MCF 10A (cell line): ENCODE data around the gene ENPEP. TPM values are rescaled to one million over a fixed set of nuclear protein-coding genes. Genes with fewer than 3 reads are reported as not detected.

Experiments
- BruUV-seq: library from RNA; stranded (reverse); fragments of 400-500 nt; replicated peaks from 2 replicates; lab custom pipeline; 2021; lab: Mats Ljungman, UMichigan
- CTCF ChIA-PET: fragments of 300-600 bp; sonication (Branson Sonifier 250); formaldehyde crosslinking; extraction: SDS; loops from one replicate; lab custom pipeline; 2021; ENCODE audit warnings: antibody characterized with exemption, inconsistent platforms; lab: Yijun Ruan, JAX
- POLR2A ChIA-PET: fragments of 300-600, 350-650 bp; sonication (Branson Sonifier 250); formaldehyde crosslinking; extraction: SDS; loops from one replicate; lab custom pipeline; 2020; ENCODE audit warnings: antibody characterized with exemption, inconsistent platforms; lab: Yijun Ruan, JAX
- DNase-seq: peaks from one replicate; pipeline ENCODE4 v3.0.0-alpha.2; 2018; ENCODE audit not compliant: unreplicated experiment
- H3K27ac Mint-ChIP-seq: one replicate; pipeline ENCODE4 v1.8.0; 2022; ENCODE audit warnings: mild to moderate bottlenecking, low read depth, mixed read lengths; ENCODE audit not compliant: unreplicated experiment
- H3K27me3 Mint-ChIP-seq: one replicate; pipeline ENCODE4 v1.8.0; 2022; ENCODE audit warnings: mixed read lengths; ENCODE audit not compliant: insufficient read depth, unreplicated experiment
- H3K36me3 Mint-ChIP-seq: one replicate; pipeline ENCODE4 v1.8.0; 2022; ENCODE audit warnings: mild to moderate bottlenecking, moderate library complexity, mixed read lengths; ENCODE audit not compliant: insufficient read depth, unreplicated experiment
- H3K4me1 Mint-ChIP-seq: one replicate; pipeline ENCODE4 v1.8.0; 2022; ENCODE audit warnings: mixed read lengths; ENCODE audit not compliant: insufficient read depth, unreplicated experiment
- H3K4me3 Mint-ChIP-seq: one replicate; pipeline ENCODE4 v1.8.0; 2022; ENCODE audit warnings: mild to moderate bottlenecking, moderate library complexity, mixed read lengths; ENCODE audit not compliant: unreplicated experiment
- H3K9me3 Mint-ChIP-seq: one replicate; pipeline ENCODE4 v1.8.0; 2022; ENCODE audit warnings: mixed read lengths; ENCODE audit not compliant: unreplicated experiment
- intact Hi-C: fragments of 100-400 bp; cut with micrococcal nuclease; formaldehyde crosslinking; loops from 2 replicates; pipeline ENCODE4 v1.14.1; 2022
- total RNA-seq: library from RNA; stranded (reverse); gene quantifications from 2 replicates; pipeline ENCODE4 v1.2.3, GENCODE V29; 2022
- TF ChIP-seq, protein P1 (sequence below): fragments of 200-600 bp; IDR thresholded peaks from one replicate; pipeline ENCODE4 v1.8.0; 2022; ENCODE audit warnings: antibody characterized with exemption, mild to moderate bottlenecking; ENCODE audit not compliant: unreplicated experiment

ENPEP gene
- total RNA-seq, 1 experiment from 2014 or later, result not detected

DNA sequence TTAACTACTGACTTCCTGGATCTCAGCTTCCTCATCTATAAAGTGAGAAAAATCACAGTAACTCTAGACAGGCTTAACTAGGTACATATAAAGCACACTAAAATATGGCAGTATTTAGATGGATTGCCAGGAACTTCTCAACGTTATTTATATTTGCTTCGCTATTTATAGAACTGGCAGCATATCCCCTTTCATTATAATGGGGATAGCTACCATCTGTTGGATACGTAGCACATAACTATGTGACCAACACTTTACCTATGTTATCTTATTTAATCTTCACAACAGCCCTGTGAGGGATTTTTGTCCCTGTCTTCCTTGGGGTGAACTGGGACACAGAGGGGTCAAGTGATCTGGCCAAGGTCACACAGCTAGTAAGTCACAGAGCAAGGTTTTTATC lies 64.6 kb downstream of the ENPEP start:
- H3K9me3 Mint-ChIP-seq, result peaks cover 16% of the 10 kb centered on the region
- H3K4me3 Mint-ChIP-seq, result no peak overlapping the region
- CTCF ChIA-PET, result interaction anchor here (1.8 kb wide), 1 partner anchor 46 kb away, joined by 6 read pairs; no protein-coding TSS in a partner anchor
- DNase-seq, result no peak
- peak overlapping the region; percentile 9 for H3K27ac Mint-ChIP-seq
- intact Hi-C loops, result no loop called here
- no peaks in the 10 kb centered on the region for H3K36me3 Mint-ChIP-seq
- TF ChIP-seq, protein P1, sequence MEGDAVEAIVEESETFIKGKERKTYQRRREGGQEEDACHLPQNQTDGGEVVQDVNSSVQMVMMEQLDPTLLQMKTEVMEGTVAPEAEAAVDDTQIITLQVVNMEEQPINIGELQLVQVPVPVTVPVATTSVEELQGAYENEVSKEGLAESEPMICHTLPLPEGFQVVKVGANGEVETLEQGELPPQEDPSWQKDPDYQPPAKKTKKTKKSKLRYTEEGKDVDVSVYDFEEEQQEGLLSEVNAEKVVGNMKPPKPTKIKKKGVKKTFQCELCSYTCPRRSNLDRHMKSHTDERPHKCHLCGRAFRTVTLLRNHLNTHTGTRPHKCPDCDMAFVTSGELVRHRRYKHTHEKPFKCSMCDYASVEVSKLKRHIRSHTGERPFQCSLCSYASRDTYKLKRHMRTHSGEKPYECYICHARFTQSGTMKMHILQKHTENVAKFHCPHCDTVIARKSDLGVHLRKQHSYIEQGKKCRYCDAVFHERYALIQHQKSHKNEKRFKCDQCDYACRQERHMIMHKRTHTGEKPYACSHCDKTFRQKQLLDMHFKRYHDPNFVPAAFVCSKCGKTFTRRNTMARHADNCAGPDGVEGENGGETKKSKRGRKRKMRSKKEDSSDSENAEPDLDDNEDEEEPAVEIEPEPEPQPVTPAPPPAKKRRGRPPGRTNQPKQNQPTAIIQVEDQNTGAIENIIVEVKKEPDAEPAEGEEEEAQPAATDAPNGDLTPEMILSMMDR, result no peak
- BruUV-seq, result no TSS peak
- peaks cover 13% of the 10 kb centered on the region for H3K4me1 Mint-ChIP-seq
- H3K27me3 Mint-ChIP-seq, result no peaks in the 10 kb centered on the region
- POLR2A ChIA-PET, result interaction anchor here (0.6 to 1.0 kb wide), 2 partner anchors 20 to 1382 kb away, joined by 3 read pairs; no protein-coding TSS in a partner anchor

DNA sequence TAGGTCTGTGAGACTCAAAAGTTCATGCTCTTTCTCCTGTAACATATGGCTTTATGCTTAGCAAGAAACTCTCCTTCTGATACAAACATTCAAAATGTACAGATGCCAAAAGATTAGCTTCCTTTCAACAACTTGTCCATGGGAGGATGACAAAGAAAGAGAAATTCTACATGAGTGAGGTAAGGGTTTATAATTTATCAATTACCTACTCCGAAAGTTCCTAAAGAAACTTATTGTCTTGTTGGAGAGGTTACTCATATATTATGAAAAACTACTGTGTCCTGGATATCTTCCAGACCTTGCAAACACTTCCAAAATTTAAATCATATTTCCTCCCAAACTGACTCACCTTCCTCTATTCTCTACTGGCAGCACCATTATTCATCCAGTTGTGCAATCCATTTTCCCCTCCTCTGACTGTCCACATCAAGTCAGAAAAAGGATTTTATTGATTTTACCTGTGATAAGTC lies 65.1 kb downstream of the ENPEP start:
- CTCF ChIA-PET, result interaction anchor here (0.6 to 1.8 kb wide), 2 partner anchors 45 to 1089 kb away, joined by 3 to 6 read pairs; no protein-coding TSS in a partner anchor
- Mint-ChIP-seq H3K36me3 (no peaks in the 10 kb centered on the region), H3K4me1 (peaks cover 13% of the 10 kb centered on the region), H3K4me3 (no peak overlapping the region), H3K9me3 (peaks cover 16% of the 10 kb centered on the region), H3K27ac (peak overlapping the region; percentile 9), H3K27me3 (no peaks in the 10 kb centered on the region)
- BruUV-seq, result no TSS peak
- peak; percentile 95 for DNase-seq
- TF ChIP-seq, protein P1, result no peak
- intact Hi-C loops, result no loop called here
- POLR2A ChIA-PET, result interaction anchor here (0.5 to 1.0 kb wide), 2 partner anchors 20 to 387 kb away, joined by 3 read pairs; no protein-coding TSS in a partner anchor

DNA sequence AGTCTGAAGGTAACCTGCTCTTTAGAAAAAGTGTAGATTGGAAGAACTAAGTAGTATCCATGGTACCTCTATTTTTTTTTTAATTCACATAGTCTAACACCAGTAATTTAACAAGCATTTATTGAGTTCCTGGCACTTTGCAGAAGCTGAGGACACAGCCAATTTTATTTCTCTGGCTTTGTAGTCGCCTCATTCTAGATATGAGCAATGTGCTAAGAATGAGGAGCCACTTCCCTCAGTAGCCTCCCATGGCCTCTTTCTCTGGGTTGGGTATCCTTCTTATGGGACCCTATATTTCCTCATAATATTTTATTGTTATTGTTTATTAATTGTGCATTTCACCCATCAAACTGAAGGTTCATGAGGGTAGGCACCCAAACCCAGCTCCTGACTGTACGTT lies 67.6 kb downstream of the ENPEP start:
- Mint-ChIP-seq H3K27ac (no peak overlapping the region), H3K36me3 (no peaks in the 10 kb centered on the region), H3K9me3 (peaks cover 4% of the 10 kb centered on the region), H3K27me3 (no peaks in the 10 kb centered on the region), H3K4me1 (peaks cover 13% of the 10 kb centered on the region), H3K4me3 (no peak overlapping the region)
- DNase-seq, result peak; percentile 10
- ChIA-PET POLR2A (interaction anchor here (1.0 kb wide), 1 partner anchor 9 kb away, joined by 3 read pairs; no protein-coding TSS in a partner anchor), CTCF (interaction anchor here (1.7 to 2.1 kb wide), 2 partner anchors 27 to 42 kb away, joined by 7 read pairs; no protein-coding TSS in a partner anchor)
- TF ChIP-seq, protein P1, result no peak
- intact Hi-C loops, result no loop called here
- BruUV-seq, result no TSS peak

DNA sequence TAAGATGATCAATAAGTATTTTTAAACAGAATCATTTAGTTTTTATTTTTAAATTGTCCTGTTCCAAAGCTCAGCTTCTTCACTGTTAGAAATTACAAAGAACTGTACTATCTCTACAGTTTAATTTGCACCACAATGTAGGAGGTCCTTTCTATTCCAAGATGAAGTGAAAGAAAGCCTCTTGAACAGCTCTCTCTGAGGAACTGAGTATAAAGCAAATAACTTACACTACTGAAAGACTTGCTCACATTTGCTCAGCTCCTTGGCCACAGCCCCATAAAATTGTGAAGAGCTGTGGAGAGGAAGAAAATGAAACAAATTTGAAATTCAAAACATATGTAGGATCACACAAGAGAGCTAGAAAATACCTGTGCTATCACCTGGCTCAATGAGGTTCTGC lies 68.6 kb downstream of the ENPEP start:
- Mint-ChIP-seq H3K27me3 (no peaks in the 10 kb centered on the region), H3K36me3 (no peaks in the 10 kb centered on the region), H3K27ac (no peak overlapping the region), H3K4me1 (peaks cover 13% of the 10 kb centered on the region), H3K9me3 (no peaks in the 10 kb centered on the region), H3K4me3 (no peak overlapping the region)
- no TSS peak for BruUV-seq
- TF ChIP-seq, protein P1, result no peak
- ChIA-PET POLR2A (interaction anchor here (1.0 kb wide), 1 partner anchor 11 kb away, joined by 4 read pairs; no protein-coding TSS in a partner anchor), CTCF (interaction anchor here (0.6 to 1.2 kb wide), 2 partner anchors 42 to 1043 kb away, joined by 4 read pairs; no protein-coding TSS in a partner anchor)
- intact Hi-C loops, result no loop called here
- no peak for DNase-seq
